ENCODE results near the gene UBE2L6. TPM values are rescaled to one million over a fixed set of nuclear protein-coding genes. Genes with fewer than 3 reads are reported as not detected.

UBE2L6 gene
- total and polyA plus RNA-seq, 3 donors from 2014 or later = 13.3 to 43.6 (median 19.8) TPM

GRCh38 chr11:57588046-57588710 is 20.7 kb upstream of the UBE2L6 start:
- Histone ChIP-seq H3K4me1 (no peaks in the 10 kb centered on the region), H3K4me3 (no peak overlapping the region), H3K9me3 (no peaks in the 10 kb centered on the region), H3K36me3 (ENCODE audit: low read depth, missing control alignments) (no peaks in the 10 kb centered on the region), H3K27me3 (no peaks in the 10 kb centered on the region), H3K27ac (no peak overlapping the region)
- WGBS, 2 donors = 88 to 98% methylated on average over 3 of the region's 3 CpGs
- no peak for TF ChIP-seq CTCF (IDR thresholded peaks at IDR 0.05)
- no peak for TF ChIP-seq POLR2A (IDR thresholded peaks at IDR 0.05)
- intact Hi-C loops (cut with DNase I; ENCODE audit: low total_unique reads) = no loop called here
- no peak for DNase-seq

- 47 to 50% methylated on average over 2 of the region's 2 CpGs for WGBS, 2 donors
- Histone ChIP-seq H3K36me3 (ENCODE audit: low read depth, missing control alignments) (no peaks in the 10 kb centered on the region), H3K27ac (no peak overlapping the region), H3K27me3 (no peaks in the 10 kb centered on the region), H3K4me3 (no peak overlapping the region), H3K9me3 (no peaks in the 10 kb centered on the region), H3K4me1 (no peaks in the 10 kb centered on the region)
- TF ChIP-seq POLR2A (IDR thresholded peaks at IDR 0.05) (no peak), CTCF (IDR thresholded peaks at IDR 0.05) (no peak)
- no peak for DNase-seq
- intact Hi-C loops (cut with DNase I; ENCODE audit: low total_unique reads) = no loop called here
Measured at GRCh38 chr11:57586711-57587245, 19.3 kb upstream of the UBE2L6 start.

GRCh38 chr11:57585301-57585700 is 17.8 kb upstream of the UBE2L6 start:
- Histone ChIP-seq H3K9me3 (no peaks in the 10 kb centered on the region), H3K27me3 (no peaks in the 10 kb centered on the region), H3K4me1 (no peaks in the 10 kb centered on the region), H3K27ac (no peak overlapping the region), H3K36me3 (ENCODE audit: low read depth, missing control alignments) (no peaks in the 10 kb centered on the region), H3K4me3 (no peak overlapping the region)
- intact Hi-C loops (cut with DNase I; ENCODE audit: low total_unique reads) = no loop called here
- TF ChIP-seq POLR2A (IDR thresholded peaks at IDR 0.05) = no peak
- TF ChIP-seq CTCF (IDR thresholded peaks at IDR 0.05) = no peak
- no peak for DNase-seq

- no peaks in the 10 kb centered on the region for H3K4me1 ChIP-seq
- H3K27ac ChIP-seq = no peak overlapping the region
- 77 to 79% methylated on average over 9 of the region's 9 CpGs for WGBS, 2 donors
- no peak for DNase-seq
- intact Hi-C loops (cut with DNase I; ENCODE audit: low total_unique reads) = no loop called here
- H3K27me3 ChIP-seq = no peaks in the 10 kb centered on the region
- H3K4me3 ChIP-seq = no peak overlapping the region
- no peaks in the 10 kb centered on the region for H3K36me3 ChIP-seq (ENCODE audit: low read depth, missing control alignments)
- TF ChIP-seq POLR2A (IDR thresholded peaks at IDR 0.05) = no peak
- TF ChIP-seq CTCF (IDR thresholded peaks at IDR 0.05) = no peak
- no peaks in the 10 kb centered on the region for H3K9me3 ChIP-seq
Measured at GRCh38 chr11:57584341-57584740, 16.9 kb upstream of the UBE2L6 start.

GRCh38 chr11:57574061-57574460 is 6.6 kb upstream of the UBE2L6 start:
- intact Hi-C loops (cut with DNase I; ENCODE audit: low total_unique reads) = no loop called here
- Histone ChIP-seq H3K4me1 (peaks cover 5% of the 10 kb centered on the region), H3K4me3 (no peak overlapping the region), H3K27me3 (no peaks in the 10 kb centered on the region), H3K27ac (no peak overlapping the region), H3K9me3 (no peaks in the 10 kb centered on the region), H3K36me3 (ENCODE audit: low read depth, missing control alignments) (no peaks in the 10 kb centered on the region)
- TF ChIP-seq CTCF (IDR thresholded peaks at IDR 0.05) (no peak), POLR2A (IDR thresholded peaks at IDR 0.05) (no peak)
- DNase-seq = no peak
- 75 to 76% methylated on average over 4 of the region's 4 CpGs for WGBS, 2 donors

Data from testis (tissue), 3 donors.